ENCODE data around the gene NR2C2.
A peak's percentile ranks its signal among the peaks of the same experiment; 100 is the strongest.

Gene NR2C2

DNA sequence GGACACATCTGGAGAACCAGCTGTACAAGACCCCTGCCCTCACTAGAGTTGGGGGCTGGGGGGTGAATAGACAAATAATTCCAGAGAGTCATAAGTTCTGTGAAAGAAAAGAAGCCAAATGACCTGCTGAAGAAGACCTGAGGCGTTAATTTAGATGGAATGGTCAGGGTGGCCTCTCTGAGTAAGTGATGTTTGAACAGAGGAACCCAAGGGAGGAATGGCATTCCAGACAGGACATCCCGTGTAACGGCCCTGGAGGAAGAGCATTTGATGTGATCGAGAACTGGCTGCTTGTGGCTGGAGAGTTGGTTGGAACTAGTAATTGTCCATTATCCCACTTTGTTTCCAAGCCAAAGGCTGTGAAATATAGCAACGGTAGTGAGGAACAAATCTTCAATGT lies 1.7 kb downstream of the NR2C2 start:
- Histone ChIP-seq H2AFZ (ENCODE audit: low read depth, low read length, severe bottlenecking) (peak overlapping the region; percentile 22), H3K4me2 (ENCODE audit: low read depth, low read length, poor library complexity, severe bottlenecking) (peak overlapping the region; percentile 95), H3F3A (ENCODE audit: insufficient read depth) (peaks cover 4% of the 10 kb centered on the region; the same call in 1 of the 2 replicates), H3K4me3 (ENCODE audit: insufficient read depth, low read length, poor library complexity, severe bottlenecking) (peak overlapping the region; percentile 82), H3K27ac (ENCODE audit: low read depth, low read length) (peak overlapping the region; percentile 57), H4K20me1 (ENCODE audit: low read depth, low read length) (no peaks in the 10 kb centered on the region), H3K9ac (ENCODE audit: low read length) (peak overlapping the region; percentile 93), H3K36me3 (ENCODE audit: low read length) (peaks cover 20% of the 10 kb centered on the region), H3K9me2 (replicated peaks; ENCODE audit: insufficient read depth, low read length) (no peaks in the 10 kb centered on the region), H3K27me3 (ENCODE audit: low read length) (no peaks in the 10 kb centered on the region), H3K79me2 (ENCODE audit: insufficient read depth, low read length) (peaks cover 78% of the 10 kb centered on the region), H3K9me3 (ENCODE audit: insufficient read depth, low read length) (no peaks in the 10 kb centered on the region)
- TF ChIP-seq CTCF (IDR thresholded peaks at IDR 0.05; ENCODE audit: insufficient read depth, low read length, poor library complexity, severe bottlenecking) (no peak), EZH2phosphoT487 (conservative IDR thresholded peaks at IDR 0.05; ENCODE audit: low read length) (no peak)

DNA sequence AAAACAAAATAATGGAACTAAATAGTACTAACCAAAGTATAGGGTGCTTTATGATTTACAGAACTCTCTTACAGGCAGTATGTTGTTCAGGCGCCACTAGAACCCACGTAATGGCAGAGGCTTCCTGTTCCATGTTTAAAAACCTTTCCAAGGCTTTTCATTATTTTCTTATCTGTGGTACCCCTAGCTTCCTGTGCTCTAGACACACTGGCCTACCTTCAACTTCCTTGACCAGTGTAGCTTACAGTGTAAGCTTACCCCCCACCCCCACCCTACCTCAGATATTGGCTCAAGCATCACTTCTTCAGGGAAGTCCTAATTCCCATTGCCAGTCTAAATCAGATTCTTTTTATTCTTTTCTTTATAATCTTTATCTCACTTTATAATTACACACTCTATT lies 2.9 kb downstream of the NR2C2 start:
- H3K9me3 ChIP-seq (ENCODE audit: insufficient read depth, low read length), result no peaks in the 10 kb centered on the region
- H3K4me2 ChIP-seq (ENCODE audit: low read depth, low read length, poor library complexity, severe bottlenecking), result no peak overlapping the region
- no peaks in the 10 kb centered on the region for H3K9me2 ChIP-seq (replicated peaks; ENCODE audit: insufficient read depth, low read length)
- no peak overlapping the region for H3K9ac ChIP-seq (ENCODE audit: low read length)
- TF ChIP-seq CTCF (IDR thresholded peaks at IDR 0.05; ENCODE audit: insufficient read depth, low read length, poor library complexity, severe bottlenecking) (no peak), EZH2phosphoT487 (conservative IDR thresholded peaks at IDR 0.05; ENCODE audit: low read length) (no peak)
- H3F3A ChIP-seq (ENCODE audit: insufficient read depth), result peaks cover 4% of the 10 kb centered on the region; the same call in 1 of the 2 replicates
- no peak overlapping the region for H3K27ac ChIP-seq (ENCODE audit: low read depth, low read length)
- no peaks in the 10 kb centered on the region for H3K27me3 ChIP-seq (ENCODE audit: low read length)
- H3K36me3 ChIP-seq (ENCODE audit: low read length), result peaks cover 12% of the 10 kb centered on the region; the same call in 1 of the 2 replicates
- peaks cover 83% of the 10 kb centered on the region for H3K79me2 ChIP-seq (ENCODE audit: insufficient read depth, low read length)
- no peak overlapping the region for H2AFZ ChIP-seq (ENCODE audit: low read depth, low read length, severe bottlenecking)
- no peaks in the 10 kb centered on the region for H4K20me1 ChIP-seq (ENCODE audit: low read depth, low read length)
- H3K4me3 ChIP-seq (ENCODE audit: insufficient read depth, low read length, poor library complexity, severe bottlenecking), result no peak overlapping the region

- Histone ChIP-seq H4K20me1 (ENCODE audit: low read depth, low read length) (no peaks in the 10 kb centered on the region; the same call in 1 of the 2 replicates), H3K9me2 (replicated peaks; ENCODE audit: insufficient read depth, low read length) (no peaks in the 10 kb centered on the region), H3K9ac (ENCODE audit: low read length) (no peak overlapping the region), H3K36me3 (ENCODE audit: low read length) (peaks cover 9% of the 10 kb centered on the region), H3K4me2 (ENCODE audit: low read depth, low read length, poor library complexity, severe bottlenecking) (no peak overlapping the region), H2AFZ (ENCODE audit: low read depth, low read length, severe bottlenecking) (no peak overlapping the region), H3K79me2 (ENCODE audit: insufficient read depth, low read length) (peaks cover 86% of the 10 kb centered on the region), H3F3A (ENCODE audit: insufficient read depth) (no peaks in the 10 kb centered on the region), H3K9me3 (ENCODE audit: insufficient read depth, low read length) (no peaks in the 10 kb centered on the region), H3K4me3 (ENCODE audit: insufficient read depth, low read length, poor library complexity, severe bottlenecking) (no peak overlapping the region), H3K27me3 (ENCODE audit: low read length) (no peaks in the 10 kb centered on the region), H3K27ac (ENCODE audit: low read depth, low read length) (no peak overlapping the region)
- TF ChIP-seq CTCF (IDR thresholded peaks at IDR 0.05; ENCODE audit: insufficient read depth, low read length, poor library complexity, severe bottlenecking), result no peak
- TF ChIP-seq EZH2phosphoT487 (conservative IDR thresholded peaks at IDR 0.05; ENCODE audit: low read length), result no peak
These were observed 9.8 kb downstream of the NR2C2 start for GRCh38 chr3:14957153-14957552.
